DND-41 (cell line): ENCODE results near the gene ANKFN1.

Experiments used
- CTCF ChIP-seq: IDR thresholded peaks from 2 replicates; pipeline ENCODE4 v1.5.1; 2012; ENCODE audit warnings: borderline replicate concordance, low read length, moderate library complexity, mild to moderate bottlenecking; ENCODE audit not compliant: poor library complexity, severe bottlenecking; ENCODE audit errors: extremely low read depth
- EZH2 ChIP-seq: IDR thresholded peaks from 3 replicates; pipeline ENCODE4 v1.6.1; 2012; ENCODE audit warnings: borderline replicate concordance, low read depth, mild to moderate bottlenecking, moderate library complexity, low read length, inconsistent platforms; ENCODE audit not compliant: severe bottlenecking

- TF ChIP-seq CTCF (no peak), EZH2 (no peak)
Measured at GRCh38 chr17:56178203-56178602, 24.9 kb downstream of the ANKFN1 start.
